Measurements from ENCODE around the gene CALM3. TPM values are rescaled to one million over a fixed set of nuclear protein-coding genes. Genes with fewer than 3 reads are reported as not detected.
"Not testable (repeated sequence)": the region's sequence is repeated elsewhere in the genome, so short reads cannot be mapped to it uniquely, and the experiment has no call there.

The CALM3 gene
- total RNA-seq, 1 experiment from 2014 or later = 247 TPM

DNA sequence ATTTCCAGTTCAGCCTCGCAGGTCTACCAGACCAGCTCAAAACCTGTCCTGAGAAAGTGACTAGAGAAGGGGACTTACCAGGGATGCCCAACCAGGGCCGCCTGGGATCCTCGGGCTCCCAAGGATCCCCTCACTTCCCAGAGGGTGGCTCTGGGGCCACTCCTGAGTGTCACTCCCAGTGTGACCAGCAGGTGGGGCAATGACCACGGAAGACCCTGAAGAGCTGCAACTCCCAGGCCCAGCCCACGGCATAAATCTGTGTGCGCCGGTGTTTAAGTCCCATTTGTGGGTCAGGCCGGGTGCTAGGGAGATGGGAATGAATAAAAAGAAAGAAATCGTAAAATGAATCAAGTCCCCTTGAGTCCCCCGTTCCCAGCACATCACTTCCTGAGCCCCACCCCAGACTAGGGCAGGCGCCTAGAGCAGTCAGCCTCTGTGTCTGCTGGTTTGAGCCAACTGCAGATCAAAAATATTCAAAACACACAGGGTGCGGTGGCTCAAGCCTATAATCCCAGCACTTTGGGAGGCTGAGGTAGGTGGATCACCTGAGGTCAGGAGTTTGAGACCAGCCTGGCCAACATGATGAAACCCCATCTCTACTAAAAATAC, 13.1 kb downstream of the CALM3 start:
- peak; percentile 67 for DNase-seq (ENCODE audit: low read depth)

- no peak for DNase-seq (ENCODE audit: low read depth)
Observed at GRCh38 chr19:46615966-46616365, 14.8 kb downstream of the CALM3 start.

DNA sequence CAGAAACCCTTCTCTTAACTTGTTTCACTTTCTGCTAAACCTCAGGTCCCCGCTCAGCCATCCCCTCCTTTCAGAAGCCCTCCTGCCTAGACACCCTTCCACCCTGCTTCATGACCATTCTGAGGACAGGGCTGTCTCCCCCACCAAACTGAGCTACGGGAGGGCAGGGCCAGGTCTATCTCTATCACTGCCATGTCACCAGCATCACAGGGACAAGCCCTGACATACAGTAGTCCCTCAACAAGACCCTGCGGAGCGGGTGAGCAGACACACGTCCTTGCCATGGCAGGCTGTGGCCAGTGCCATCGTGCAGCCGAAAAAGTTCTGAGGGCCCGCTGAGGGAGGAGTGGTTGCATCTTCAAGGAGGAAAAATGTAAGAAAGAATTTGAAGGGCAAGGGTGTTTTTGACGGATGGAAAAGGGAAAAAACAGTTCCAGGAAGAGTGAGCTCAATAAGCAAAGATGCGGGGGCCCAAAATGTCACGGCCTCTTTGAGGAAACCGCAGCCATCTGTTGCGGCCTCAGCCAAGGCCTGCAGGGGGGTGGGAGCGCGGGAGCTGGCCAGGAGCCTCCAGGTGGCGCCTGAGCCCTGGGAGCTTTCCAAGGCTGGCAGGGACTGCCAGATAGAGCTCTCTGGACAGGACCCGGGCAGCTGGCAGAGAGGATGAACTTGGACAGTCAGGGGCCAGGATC, 15.6 kb downstream of the CALM3 start:
- DNase-seq (ENCODE audit: low read depth) = peak; percentile 70

DNA sequence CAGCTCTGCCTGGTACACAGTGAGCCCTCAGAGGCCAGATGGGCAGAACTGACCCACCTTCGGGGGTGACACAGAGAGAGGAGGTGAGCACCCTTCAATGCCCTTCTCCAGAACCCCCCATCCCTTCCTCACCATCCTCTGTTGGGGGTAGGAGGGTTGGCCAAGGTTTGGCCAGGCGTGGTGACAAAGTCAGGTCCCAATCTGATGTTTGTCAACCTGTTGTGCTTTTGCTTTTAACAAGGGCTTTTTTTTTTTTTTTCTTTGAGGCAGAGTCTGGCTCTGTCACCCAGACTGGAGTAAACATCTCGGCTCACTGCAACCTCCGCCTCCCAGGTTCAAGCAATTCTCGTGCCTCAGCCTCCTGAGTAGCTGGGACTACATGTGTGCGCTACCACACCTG, 16.5 kb downstream of the CALM3 start:
- DNase-seq (ENCODE audit: low read depth) = no peak

- DNase-seq (ENCODE audit: low read depth) = no peak
Observed at GRCh38 chr19:46618670-46619231, 17.6 kb downstream of the CALM3 start.

DNA sequence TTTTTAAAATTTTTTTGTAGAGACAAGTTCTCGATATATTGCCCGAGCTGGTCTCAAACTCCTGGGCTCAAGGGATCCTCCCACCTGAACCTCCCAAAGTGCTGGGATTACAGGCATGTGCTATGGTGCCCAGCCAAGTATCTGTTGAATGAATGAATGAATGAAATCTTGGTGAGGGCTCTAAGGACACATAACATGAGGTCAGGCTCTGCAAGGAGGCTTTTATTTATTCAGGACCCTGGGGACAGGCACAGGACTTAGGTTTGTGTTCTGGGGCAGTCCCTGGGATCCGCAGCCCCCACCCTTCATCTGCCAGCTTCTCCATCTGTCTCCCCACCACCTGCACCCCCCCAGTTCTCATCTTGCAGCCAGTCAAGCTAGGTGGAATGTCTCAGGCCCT, 19.1 kb downstream of the CALM3 start:
- no peak for DNase-seq (ENCODE audit: low read depth)

DNA sequence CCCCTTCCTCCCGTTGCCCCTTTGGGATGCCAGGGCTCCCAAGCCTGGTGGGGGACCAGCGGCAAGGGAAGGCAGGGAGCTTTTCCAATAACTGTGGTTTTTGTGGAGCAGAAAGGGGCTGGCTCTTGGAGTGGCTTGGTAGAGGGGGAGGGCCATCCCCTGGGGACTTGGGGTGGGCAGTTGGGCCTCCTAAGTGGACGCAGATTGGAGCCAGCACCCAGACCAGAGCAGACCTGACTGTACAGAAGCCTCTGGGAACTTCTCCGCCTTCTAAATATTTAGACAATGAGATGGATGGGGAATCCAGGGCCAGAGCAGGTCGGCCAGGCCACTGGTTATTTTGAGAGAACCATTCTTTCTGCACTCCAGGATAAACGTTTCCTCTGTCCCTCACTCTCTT, 19.6 kb downstream of the CALM3 start:
- no peak for DNase-seq (ENCODE audit: low read depth)

DNA sequence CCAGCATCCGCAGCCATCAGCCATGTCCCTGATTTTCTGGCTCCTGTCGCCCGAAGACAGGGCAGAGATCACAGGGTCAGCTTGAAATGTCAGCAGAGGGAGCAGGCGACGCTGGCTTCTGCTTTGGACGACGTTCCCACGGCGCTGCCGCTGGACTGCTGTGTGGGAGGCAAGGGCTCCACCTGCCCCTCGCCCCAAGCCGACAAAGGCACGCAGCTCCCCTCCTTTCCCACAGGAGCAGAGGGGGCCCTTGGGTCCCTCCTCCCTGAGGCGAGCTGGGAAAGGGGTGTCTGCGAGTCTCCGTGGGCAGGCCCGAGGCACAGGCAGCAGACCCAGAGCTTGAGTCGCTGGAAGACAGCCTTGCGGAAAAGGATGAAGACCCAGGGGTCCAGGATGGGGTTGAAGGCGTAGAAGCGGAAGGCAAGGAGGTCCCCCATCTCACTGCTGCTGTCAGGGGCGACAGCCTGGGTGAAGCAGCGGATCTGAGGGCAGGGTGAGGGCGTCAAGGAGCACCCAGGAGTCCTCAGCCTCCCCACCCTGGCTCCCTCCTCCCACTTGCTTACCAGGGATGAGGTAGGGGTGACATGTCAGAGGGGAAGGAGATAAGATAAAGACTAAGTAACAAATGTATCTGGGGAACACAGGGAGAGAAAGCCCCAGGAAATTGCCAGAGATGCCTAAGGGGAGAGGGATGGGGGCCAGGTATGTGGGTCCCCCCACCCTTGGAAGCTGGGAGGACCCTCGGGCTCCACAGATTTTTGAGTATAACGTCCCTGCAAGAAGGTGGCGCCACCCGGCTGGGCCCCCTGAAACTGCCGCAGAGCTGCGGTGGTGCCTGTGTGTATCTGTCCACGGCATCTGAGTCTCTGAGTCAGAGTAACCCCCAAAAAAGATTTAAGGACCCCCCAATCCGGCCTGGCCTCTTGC, 20.3 kb downstream of the CALM3 start:
- no peak for DNase-seq (ENCODE audit: low read depth)

- no peak for DNase-seq (ENCODE audit: low read depth)
Observed at GRCh38 chr19:46622118-46622446, 21.0 kb downstream of the CALM3 start.

DNA sequence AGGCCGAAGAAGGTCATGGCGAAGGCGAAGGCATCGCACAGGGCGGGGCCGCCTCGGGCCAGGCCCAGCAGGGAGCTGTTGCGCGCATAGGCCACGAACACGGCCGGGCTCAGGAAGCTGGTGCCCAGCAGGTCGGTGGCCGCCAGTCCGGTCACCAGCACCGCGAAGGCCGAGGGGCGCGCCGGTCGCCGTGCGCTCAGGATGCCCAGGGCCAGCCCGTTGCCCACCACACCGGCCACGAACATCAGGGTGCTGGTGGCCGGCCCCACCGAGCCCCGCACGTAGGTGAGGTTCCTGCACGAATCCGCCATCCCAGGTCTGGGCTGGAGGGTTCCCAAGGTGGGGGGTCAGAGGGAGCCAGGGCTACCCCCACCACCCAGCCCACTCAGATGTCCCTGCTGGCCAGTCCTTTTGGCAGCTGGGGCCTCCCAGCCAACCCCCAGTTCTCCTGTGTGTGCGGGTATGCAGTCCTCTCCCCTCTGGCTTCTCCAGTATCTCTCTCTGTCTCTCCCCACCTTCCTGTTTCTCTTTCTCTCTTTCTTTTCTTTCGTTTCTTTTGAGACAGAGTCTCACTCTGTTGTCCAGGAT, 22.9 kb downstream of the CALM3 start:
- no peak for DNase-seq (ENCODE audit: low read depth)

DNA sequence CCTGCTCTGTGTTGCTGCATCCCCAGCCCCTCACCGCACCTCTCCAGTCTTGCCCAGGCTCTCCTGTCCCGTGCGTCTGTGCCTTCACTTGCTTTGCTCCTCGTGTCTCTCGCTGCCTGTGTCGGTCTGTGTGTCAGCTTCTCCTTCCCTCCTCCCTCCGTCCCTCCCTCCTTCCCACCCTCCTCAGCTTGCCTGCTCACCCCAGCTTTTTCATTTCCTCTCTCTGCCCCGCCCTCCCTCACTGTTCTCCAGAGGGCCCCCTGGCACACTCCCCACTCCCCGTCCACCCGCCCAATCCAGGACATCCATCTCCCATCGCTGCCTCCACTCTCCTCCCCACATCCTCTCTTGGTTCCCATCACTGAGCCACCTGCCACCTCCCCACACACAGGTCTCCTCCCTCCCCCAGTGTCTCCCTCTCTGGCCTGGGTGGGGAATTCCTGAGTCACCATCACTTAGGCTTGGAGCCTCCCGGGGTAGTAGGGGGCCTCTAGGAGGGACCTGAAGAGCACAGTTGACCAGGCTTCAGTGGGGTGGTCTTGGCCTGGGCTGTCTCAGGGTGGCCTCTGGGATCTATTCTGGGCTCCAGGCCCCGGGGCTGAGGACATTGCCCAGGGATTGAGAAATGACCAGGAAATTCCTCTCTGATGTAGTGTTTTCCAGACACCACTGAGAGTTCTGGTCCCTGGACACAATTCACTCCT, 24.0 kb downstream of the CALM3 start, which contains the start of gene PTGIR:
Gene PTGIR (minus strand): TSS at position 132 of the 704 bp plus-strand sequence. CDS start 864 bp downstream, outside the sequence.
- DNase-seq (ENCODE audit: low read depth) = no peak

- DNase-seq (ENCODE audit: low read depth) = no peak
Observed at GRCh38 chr19:46625731-46626130, 24.6 kb downstream of the CALM3 start.

GRCh38 chr19:46626446-46626845, 25.3 kb downstream of the CALM3 start:
- no peak for DNase-seq (ENCODE audit: low read depth)

GRCh38 chr19:46628970-46629369, 27.8 kb downstream of the CALM3 start:
- DNase-seq (ENCODE audit: low read depth) = not testable (repeated sequence)

DNA sequence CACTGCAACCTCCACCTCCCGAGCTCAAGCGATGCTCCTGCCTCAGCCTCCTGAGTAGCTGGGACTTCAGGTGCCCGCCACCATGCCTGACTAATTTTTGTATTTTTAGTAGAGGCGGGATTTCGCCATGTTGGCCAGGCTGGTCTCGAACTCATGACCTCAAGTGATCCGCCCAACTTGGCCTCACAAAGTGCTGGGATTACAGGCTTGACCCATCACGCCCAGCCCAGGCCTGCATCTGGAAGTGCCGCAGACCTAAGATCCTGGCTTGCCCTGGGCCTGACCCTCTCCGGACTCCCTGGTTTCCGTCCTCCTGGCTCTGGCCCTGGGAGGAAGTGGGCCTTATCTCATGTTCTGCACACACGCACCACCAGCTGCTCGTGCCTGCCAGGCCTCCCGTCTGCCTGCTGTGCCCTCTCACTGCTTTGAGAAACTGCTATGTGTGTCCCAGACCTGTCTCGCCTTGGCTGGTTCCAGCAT, 28.5 kb downstream of the CALM3 start:
- no peak for DNase-seq (ENCODE audit: low read depth)

GRCh38 chr19:46630586-46631205, 29.6 kb downstream of the CALM3 start:
- DNase-seq (ENCODE audit: low read depth) = no peak

GRCh38 chr19:46631481-46631880, 30.4 kb downstream of the CALM3 start:
- no peak for DNase-seq (ENCODE audit: low read depth)

DNA sequence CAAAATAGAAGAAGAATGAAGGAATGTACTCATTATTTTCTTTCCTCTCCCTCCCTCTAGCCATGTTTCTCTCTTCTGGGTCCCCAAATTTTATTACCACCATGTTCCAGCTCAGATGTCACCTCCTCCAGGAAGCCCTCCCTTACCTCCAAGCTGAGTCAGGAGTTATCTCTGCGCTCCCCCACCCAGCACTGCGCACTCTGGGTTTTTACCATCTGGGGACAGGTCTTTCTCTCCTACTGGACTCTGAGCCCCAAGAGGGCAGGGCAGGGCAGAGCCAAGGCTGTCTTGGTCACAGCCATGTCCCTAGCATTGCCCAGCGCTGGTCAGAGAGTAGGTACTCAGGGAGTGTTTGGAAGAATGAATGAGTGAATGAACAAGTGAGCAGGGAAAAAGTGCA, 32.0 kb downstream of the CALM3 start:
- DNase-seq (ENCODE audit: low read depth) = no peak

GRCh38 chr19:46634045-46634655, 33.0 kb downstream of the CALM3 start:
- DNase-seq (ENCODE audit: low read depth) = peak; percentile 69

DNA sequence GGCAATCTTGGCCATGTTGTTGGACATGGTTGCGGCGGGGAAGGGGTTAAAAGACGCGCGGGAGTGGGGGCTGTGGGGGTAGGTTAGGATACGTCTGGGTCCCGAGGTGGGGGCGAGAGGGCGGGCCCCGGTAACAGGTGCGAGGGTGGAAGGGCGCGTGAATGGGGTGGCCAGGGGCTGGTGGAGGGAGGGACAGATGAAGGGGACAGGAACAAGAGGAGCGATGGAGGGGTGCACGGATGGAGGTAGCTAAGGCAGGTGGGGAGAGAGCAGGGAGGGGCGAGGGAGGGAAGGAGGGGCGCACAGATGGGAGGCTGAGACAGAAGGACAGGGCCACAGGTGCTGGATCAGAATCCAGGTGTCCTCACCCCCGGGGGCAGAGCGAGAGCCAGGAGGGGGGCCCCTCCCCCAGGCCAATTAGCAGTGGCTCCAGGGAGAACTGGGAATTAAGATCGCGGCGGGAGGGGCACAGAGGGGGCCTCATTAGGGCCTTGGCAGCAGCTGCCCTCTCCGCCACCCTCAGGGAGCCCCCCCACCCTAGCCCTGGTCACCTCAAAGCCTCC, 33.6 kb downstream of the CALM3 start:
- DNase-seq (ENCODE audit: low read depth) = no peak
